Epithelial cell of umbilical artery (primary cell): ENCODE data around the gene OR6C4. TPM values are rescaled to one million over a fixed set of nuclear protein-coding genes. Genes with fewer than 3 reads are reported as not detected.

Experiments used
- total RNA-seq: library from RNA; depleted of rRNA; stranded (reverse); fragments of >200 nt; gene quantifications from 2 replicates; pipeline ENCODE4 v1.2.3, GENCODE V29; 2014

OR6C4 gene
- total RNA-seq = not detected in 2 replicates

DNA sequence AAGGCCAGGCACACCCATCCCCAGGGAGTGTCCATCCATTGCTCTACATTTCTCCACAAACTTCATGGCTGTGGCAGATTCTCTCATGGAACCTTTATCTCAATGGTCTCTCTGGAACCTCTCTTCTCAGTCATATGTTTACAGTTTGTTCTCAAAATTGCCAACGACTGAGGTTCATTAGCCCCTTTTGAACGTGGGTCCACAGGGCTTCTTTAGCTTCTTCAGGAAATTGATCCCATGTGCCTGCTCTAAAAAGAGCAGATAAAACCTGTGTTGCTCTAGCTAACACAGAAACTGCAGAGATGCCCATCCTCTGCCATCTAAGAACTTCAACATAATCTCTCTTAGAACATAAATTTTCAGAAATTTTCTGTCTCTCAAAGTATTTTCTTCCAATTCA is at the start of gene OR6C4:
TSS of gene OR6C4 (plus strand) at position 301 of the 400 bp plus-strand sequence. CDS start 1,625 bp downstream, outside the sequence.

GRCh38 chr12:55572168-55572567 is 22.8 kb downstream of the OR6C4 start, which contains the start of gene OR2AP1:
Gene OR2AP1 (plus strand): TSS chr12:55572468. CDS start chr12:55574415, 1,947 bp downstream.

Other genes starting within 250 kb of the OR6C4 start
- gene OR6C1, start 235.3 kb upstream of the OR6C4 start, total RNA-seq = not detected in 2 replicates
- gene OR6C3, start 218.9 kb upstream of the OR6C4 start, total RNA-seq = not detected in 2 replicates
- not detected in 2 replicates for gene OR6C75, start 186.6 kb upstream of the OR6C4 start, total RNA-seq
- not detected in 2 replicates for gene OR6C65, start 149.1 kb upstream of the OR6C4 start, total RNA-seq
- gene OR6C76, start 123.3 kb upstream of the OR6C4 start, total RNA-seq = not detected in 2 replicates
- gene OR6C2, start 105.5 kb upstream of the OR6C4 start, total RNA-seq = not detected in 2 replicates
- not detected in 2 replicates for gene OR6C70, start 79.5 kb upstream of the OR6C4 start, total RNA-seq
- not detected in 2 replicates for gene OR6C68, start 57.2 kb upstream of the OR6C4 start, total RNA-seq
- gene OR2AP1, start 22.9 kb downstream of the OR6C4 start, total RNA-seq = not detected in 2 replicates
- gene OR10P1, start 87.3 kb downstream of the OR6C4 start, total RNA-seq = not detected in 2 replicates
- gene ITGA7, start 158.3 kb downstream of the OR6C4 start, total RNA-seq = 0.32 and 1.7 TPM in 2 replicates
- 70.5 and 93.6 TPM in 2 replicates for gene BLOC1S1, start 166.4 kb downstream of the OR6C4 start, total RNA-seq
- under 0.01 and 2.0 TPM in 2 replicates for gene RDH5, start 170.8 kb downstream of the OR6C4 start, total RNA-seq
- gene CD63, start 179.4 kb downstream of the OR6C4 start, total RNA-seq = 947 and 1,474 TPM in 2 replicates
- 1.5 and 4.2 TPM in 2 replicates for gene GDF11, start 193.5 kb downstream of the OR6C4 start, total RNA-seq